NCI-H1436 treated with DMSO at 0.1 percent for 48 hours (cell line): ENCODE measurements around the gene NEXN.
"Not testable (repeated sequence)": the region's sequence is repeated elsewhere in the genome, so short reads cannot be mapped to it uniquely, and the experiment has no call there.

Experiments used
- DNase-seq: peaks from one replicate; lab custom pipeline; 2025; lab: John Stamatoyannopoulos, UW

NEXN gene

DNA sequence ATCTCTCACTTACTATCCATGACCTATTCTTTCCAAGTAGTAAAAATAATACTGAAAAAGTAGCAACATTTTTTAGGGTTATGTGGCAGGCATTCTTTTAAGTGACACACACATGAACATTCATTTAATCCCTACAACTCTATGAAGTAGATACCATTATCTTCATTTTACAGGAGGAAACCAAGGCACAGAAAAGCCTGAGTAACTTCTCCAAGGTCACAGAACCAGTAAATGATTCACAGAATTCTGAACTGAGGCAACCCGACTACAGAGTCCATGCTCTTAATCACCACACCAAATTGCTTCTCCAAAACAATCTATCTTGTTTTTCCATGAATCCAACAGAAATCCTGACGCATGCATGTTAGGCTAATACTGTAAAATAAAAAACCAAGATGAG is 73.0 kb downstream of the NEXN start:
- DNase-seq, result no peak

DNA sequence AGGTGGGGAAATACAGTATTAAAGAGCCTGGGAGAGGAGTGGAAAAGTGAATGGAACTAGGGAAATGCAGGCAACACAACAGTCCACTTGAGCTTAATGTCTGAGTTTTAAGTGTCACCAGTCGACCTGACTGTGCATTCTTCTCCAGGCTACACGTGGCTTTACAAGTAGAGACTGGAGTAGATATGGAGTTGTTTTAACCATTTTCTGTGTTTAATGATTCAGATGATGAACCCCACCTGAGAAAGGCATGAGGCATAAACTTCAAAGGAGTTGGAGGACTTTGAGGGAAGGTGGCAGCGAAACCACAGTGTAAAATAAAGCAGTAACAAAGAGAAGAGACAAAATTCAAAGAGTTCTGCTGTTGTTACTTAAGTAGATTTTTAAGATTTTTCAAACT is 77.9 kb downstream of the NEXN start:
- no peak for DNase-seq

DNA sequence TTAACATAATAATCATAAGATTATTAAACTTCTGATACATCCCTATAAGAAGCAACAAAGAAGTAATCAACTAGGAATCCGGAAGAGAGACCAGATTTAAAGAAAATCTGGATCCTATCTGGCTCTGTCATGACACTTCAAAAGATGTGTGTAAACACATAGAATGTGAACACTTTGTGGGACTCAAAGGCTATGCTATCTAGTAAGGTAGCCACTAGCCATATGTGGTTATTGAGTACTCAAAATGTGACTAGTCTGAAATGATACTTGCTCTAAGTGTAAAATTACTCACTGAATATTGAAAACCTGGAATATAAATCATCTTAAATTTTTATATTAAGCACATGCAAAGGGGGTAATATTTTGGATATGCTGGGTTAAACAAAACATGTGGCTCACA is 81.8 kb downstream of the NEXN start:
- no peak for DNase-seq

DNA sequence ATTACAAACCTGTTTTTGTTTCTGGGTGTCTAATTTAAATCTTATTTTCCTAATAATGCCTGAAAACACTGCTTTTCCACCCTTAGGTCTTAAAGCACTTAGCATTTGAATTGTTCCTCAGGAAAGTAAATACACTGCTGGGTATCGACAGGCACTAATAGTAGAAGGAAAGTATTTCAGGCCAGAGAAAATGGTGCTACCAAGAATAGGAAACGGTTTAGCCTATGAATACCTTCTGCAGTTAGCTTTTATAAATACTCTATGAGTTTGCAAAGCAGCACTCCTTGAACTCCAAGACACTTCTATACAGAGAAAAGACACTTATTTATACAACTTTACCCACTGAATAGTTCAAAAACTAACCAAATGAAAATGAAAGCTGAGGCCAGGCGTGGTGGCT is 83.7 kb downstream of the NEXN start:
- no peak for DNase-seq

DNA sequence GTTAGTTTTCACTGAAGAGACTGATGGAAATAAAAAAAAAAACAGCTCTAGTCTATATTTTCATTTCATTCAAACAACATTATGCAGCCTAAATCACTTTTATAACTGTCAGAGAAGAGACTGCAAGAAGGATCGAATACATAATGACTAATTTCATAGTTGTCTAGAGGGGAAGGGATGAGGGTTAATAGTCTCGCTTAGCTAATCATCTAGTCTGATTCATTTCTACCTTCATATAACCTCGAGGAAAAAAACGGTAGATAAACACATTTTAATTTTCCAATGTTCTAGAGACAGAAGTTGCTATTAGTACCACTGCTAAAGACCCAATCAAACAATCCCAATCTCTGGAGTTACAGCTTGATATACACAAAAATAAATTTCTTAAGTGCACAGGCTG is 87.0 kb downstream of the NEXN start:
- DNase-seq, result no peak

DNA sequence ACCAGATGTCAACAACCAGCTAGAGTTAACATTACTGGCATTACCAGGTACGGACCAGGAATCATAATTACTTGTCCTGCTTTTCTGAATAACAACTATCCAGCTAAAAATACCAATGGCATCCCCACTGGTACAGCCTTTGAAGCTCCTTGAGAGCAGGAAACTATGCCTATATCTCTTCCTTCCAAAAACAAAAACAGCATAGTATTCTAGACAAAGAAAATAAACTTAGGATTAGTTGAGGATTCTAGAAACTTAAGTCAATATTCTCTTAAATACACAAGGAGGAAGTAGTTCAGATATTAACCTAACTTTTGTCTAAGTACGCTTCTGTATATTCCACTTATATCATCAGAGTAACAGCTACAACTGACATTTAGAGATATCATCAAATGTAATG is 87.5 kb downstream of the NEXN start:
- no peak for DNase-seq

DNA sequence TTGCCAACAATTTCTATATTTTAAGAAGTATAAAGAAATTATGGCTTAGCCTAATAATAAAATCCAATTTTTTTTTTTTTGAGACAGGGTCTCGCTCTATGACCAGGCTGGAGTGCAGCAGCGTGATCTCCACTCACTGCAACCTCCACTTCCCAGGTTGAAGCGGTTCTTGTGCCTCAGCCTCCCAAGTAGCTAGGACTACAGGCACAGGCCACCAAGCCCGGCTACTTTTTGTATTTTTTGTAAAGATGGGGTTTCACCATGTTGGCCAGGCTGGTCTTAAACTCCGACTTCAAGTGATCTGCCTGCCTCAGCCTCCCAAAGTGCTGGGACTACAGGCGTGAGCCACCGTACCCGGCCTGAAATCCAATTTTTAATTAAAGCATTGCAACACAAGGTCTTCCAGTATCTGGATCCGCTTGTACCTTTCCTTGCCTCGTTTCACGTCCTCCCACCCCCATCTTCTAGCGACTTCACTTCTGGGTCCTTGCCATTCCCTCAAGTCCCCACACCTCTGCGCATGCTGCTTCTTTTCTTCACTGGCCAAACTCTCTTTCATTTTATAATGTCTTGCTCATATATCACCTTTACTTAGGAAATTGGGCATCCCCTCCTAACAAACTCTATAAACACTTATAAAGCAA is 88.1 kb downstream of the NEXN start:
- DNase-seq, result no peak

DNA sequence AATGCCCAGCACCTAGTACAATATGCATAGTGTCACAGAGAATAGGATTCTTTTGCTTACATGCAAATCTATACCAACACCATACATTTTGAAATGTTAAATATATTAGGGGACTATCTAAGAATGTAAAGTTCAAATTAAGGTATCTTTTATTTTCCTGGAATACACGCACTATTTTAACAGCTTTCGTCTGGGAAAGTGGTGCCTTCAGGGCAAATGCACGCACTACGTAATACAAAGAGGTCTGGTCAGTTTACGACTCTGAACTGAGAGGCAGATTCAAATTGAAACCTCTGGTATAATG is 89.5 kb downstream of the NEXN start:
- DNase-seq, result no peak

DNA sequence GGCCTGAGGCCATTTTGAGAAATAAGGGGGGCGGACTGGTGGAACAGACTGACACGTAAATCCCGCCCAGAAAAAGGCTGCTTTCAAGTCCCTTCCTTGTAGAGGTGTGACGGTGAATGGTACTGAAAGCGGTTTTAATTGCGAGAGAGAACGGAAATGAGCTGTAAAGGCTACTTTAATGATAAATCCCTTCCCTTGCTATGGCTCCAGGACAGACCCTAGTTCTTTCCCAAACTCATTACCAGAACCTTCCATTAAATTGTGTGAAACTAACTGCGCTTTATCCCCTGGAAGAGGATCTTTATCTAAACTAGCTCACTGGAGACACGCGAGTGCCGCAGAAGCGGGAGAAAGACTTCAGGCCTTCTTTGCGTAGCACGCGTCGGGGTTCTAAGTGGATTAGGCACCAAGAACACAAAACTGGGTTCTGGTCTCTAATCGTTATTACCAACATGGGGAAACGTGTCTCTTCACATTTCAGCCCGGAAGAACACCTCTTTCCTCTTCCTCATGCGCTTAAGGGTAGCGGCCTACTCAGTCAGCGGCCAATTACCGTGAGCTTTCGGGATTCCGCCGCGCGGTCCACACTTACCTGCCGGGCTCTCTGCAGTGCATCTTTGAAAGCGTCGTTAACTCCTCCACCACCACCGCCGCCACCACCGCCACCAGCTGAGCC is 90.0 kb downstream of the NEXN start:
- DNase-seq, result peak; percentile 51

DNA sequence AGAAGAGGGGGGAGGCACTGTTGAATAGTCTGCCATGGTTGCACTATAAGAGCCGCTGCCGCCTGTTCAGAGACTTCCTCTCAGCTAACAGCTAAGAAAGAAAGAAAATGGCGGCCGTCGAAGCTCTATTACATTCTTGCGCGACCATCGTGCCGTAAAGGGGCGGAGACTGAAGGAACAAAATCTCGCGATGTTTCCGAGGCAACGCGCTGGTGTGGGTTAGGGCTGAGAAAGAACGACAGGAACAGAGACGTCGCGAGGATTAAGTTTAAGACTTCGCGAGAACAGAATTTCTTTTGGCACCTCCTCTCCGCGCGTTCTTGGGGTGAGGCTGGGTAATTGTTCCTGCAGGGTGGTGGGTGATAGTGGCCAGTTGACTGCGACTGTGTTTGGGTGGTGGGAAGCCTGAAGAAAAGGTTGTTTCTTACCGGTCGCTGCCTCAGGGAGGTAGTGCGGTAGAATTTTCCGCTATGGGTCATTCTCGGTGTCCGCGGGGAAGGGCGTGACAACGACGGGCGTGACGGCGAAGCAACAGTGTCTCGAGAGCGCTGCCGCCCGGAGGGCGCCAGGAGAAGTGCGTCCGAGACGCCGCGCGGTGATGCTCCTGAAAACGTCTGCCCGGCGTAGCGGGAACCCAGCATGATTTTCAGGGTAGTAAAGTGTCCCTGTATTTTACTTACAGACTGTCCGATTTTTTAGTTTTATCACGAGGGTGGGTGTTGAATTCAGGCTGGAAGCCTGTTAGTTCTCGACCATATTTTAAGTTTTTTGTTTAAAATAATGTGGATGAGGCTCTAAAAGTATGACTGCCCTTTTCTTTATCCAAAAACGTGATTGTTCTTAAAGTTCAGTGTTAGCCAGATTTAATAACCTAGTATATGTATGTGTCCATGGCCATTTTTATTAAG is 90.8 kb downstream of the NEXN start, which contains the start of gene FUBP1:
TSS of gene FUBP1 (minus strand) at position 104 of the 908 bp plus-strand sequence. CDS start at position 36, 68 bp downstream.
- DNase-seq, result peak; percentile 95

DNA sequence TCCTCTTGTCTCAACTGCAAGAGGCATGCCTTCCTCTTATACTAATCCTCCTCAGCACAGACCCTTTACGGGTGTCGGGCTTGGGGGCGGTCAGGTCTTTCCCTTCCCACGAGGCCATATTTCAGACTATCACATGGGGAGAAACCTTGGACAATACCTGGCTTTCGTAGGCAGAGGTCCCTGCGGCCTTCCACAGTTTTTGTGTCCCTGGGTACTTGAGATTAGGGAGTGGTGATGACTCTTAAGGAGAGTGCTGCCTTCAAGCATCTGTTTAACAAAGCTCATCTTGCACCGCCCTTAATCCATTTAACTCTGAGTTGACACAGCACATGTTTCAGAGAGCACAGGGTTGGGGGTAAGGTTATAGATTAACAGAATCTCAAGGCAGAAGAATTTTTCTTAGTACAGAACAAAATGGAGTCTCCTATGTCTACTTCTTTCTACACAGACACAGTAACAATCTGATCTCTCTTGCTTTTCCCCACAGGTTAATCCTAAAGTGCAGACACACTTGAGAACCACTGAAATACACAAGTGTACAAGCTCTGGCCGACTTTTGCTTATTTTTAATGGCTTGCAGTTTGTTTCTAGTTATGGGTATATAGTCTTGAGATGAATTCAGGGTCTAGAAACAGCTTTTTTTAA is 95.0 kb downstream of the NEXN start:
- not testable (repeated sequence) for DNase-seq

DNA sequence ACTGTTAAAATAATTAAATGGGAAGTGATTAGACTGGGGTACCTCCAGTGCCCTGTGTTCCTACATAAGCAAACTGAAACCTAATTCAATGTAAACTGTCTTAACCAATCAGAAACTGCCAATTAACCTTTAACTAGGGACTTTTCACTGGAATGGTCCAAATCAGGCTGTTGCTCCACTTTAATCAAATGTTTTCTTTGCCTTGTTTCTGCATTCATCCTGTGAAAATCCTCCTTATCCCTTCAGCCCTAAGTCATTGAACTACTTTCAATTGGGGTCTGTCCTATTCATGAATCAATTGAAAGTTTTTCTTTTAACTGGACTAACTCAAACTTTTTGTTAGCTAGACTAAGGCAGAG is 95.6 kb downstream of the NEXN start:
- DNase-seq, result no peak

DNA sequence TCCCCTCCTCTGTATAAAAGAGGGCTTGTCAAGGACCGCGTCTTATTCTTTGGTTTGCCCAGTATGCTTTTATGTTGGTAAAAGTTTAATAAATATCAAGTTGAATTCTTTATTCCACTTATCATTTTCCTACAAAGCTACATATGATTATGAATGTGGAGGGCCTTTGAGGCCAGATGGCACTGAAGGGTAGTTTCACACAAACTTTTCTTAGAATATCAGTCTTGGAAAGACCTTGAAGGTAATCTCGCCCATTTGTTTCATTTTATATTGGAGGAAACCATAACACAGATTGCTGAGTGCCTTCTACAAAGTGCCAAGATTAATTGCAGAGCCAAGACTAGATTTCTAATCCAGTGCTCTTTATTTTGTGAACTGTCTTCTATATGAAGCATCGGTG is 96.2 kb downstream of the NEXN start:
- no peak for DNase-seq

DNA sequence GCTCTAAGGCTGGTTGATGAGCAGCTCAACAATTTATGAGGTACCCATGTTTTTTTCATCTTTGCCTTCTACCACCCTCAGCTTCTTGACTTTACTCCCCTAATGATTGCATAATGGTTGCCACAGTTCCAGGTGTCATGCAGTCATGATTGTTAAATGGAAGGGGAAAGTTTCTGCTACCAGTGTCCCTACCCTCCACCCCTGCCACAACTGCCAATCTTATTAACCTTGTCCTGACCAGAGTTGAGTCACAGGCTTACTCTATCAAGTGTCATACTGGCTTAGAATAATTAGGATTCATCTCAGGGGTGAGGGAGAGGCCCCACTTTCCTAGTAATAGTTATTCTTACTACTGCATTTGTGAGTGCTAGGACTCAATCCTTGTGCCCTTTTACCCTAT is 98.4 kb downstream of the NEXN start:
- no peak for DNase-seq

DNA sequence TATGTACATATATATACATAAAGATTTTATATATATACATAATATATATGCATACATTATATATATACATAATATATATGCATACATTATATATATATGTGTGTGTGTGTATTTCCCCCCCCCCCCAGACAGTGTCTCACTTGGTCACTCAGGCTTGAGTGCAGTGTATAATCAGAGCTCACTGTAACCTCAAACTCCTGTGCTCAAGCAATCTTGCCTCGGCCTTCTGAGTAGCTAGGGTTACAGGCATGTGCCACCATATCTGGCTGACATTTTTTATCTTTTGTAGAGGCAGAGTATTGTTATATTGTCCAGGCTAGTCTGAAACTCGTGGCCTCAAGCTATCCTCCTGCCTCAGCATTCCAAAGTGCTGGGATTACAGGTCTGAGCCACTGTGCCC is 99.5 kb downstream of the NEXN start:
- DNase-seq, result no peak

DNA sequence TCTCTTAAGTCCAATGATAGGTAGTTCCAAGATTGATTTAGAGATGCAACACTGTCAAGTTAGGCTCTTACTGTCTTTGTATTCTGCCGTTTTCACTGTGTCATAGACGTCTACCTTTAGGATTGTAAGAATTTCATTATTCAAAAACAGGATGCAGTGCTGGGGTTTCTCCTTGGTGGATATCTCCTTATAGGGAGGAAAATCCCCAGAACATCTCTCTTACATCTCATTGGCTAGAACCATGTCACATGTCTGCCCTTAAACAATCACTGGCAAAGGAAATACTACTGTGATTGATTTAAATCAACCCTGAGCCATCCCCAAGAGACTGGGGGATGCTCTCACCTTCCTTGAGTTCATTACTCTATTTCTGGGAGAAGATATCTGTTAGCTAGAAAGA is 101.3 kb downstream of the NEXN start:
- no peak for DNase-seq

DNA sequence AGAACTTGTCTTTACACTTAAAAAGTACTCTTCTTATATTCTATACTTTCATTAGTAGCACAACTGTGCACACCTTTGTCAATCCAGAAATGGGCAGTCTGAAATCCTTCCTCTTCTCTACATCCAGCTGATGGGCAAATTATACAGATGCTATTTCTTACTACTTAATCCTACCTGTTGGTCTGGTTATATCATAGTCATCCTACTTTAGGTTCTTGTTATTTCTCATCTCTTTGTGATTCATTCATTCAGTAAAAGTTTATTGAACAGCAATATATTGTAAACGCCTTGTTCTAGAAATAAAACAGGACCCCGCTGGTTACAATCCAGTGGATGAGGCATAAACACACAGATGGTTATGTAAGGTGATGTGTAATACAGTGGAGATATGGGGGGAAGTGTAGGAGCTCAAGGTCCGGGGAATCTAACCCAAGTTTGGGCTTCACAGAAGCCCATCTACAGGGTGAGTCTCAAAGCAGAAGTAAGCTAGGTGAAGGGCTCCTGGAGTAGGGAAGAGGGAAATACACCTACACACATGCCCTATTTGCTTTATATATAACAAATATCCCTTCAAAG is 102.3 kb downstream of the NEXN start:
- DNase-seq, result no peak

DNA sequence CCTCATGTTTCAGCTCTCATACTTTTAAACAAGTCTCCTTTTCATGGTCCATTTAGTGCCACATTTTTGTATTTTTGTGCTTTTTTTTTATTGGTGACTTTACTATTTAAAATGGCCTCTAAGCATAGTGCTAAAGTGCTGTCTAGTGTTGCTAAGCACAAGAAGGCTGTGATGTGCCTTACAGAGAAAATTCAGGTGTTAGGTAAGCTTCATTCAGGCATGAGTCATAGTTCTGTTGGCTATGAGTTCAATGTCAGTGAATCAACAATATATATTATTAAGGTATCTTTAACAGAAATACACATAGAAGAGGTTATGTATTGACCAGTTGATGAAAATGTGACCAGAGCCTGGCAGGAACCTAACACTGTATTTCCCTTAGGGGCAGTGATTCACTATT is 103.2 kb downstream of the NEXN start:
- no peak for DNase-seq
